Measurements from ENCODE around the gene STX4.

The STX4 gene, protein sequence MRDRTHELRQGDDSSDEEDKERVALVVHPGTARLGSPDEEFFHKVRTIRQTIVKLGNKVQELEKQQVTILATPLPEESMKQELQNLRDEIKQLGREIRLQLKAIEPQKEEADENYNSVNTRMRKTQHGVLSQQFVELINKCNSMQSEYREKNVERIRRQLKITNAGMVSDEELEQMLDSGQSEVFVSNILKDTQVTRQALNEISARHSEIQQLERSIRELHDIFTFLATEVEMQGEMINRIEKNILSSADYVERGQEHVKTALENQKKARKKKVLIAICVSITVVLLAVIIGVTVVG

GRCh38 chr16:31032736-31033708 is at the start of gene STX4:
TSS of gene STX4 (plus strand) at chr16:31033558. CDS start at chr16:31033806, 248 bp downstream.
- peak; percentile 99 for DNase-seq

DNA sequence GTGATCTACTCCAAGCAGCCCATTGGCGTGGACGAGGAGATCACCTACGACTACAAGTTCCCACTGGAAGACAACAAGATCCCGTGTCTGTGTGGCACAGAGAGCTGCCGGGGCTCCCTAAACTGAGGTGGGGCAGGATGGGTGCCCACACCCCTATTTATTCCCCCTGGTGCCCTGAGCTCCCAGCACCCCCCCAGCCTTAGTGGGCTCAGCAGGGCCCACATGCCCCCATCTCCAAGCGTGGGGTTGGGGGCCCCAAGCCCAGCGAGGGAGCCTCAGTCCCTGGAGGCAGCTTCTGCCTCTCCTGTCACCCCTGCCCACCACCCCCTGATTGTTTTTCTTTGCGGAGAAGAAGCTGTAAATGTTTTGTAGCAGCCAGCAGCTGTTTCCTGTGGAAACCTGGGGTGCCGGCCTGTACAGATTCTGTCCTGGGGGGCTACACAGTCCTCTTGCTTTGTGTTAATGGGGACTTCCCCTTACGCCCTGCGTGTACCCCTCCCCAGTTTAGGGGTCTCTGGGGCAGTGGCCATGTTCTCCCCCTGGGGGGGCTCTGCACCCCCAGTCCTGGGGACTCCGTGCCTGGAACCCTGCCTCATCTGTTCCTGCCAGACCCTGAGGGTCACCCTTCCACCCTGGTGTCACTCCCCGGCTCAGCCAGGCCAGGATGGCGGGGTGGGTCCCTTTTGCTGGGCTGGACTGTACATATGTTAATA is 49.3 kb upstream of the STX4 start:
- no peak for DNase-seq

- peak; percentile 79 for DNase-seq
Measured at GRCh38 chr16:30984669-30985400, 48.5 kb upstream of the STX4 start, which contains the start of gene HSD3B7. TSS of gene HSD3B7 (plus strand) at chr16:30985207. CDS start at chr16:30985659, 452 bp downstream.

GRCh38 chr16:30985401-30986128 is 47.8 kb upstream of the STX4 start:
- DNase-seq, result no peak

DNA sequence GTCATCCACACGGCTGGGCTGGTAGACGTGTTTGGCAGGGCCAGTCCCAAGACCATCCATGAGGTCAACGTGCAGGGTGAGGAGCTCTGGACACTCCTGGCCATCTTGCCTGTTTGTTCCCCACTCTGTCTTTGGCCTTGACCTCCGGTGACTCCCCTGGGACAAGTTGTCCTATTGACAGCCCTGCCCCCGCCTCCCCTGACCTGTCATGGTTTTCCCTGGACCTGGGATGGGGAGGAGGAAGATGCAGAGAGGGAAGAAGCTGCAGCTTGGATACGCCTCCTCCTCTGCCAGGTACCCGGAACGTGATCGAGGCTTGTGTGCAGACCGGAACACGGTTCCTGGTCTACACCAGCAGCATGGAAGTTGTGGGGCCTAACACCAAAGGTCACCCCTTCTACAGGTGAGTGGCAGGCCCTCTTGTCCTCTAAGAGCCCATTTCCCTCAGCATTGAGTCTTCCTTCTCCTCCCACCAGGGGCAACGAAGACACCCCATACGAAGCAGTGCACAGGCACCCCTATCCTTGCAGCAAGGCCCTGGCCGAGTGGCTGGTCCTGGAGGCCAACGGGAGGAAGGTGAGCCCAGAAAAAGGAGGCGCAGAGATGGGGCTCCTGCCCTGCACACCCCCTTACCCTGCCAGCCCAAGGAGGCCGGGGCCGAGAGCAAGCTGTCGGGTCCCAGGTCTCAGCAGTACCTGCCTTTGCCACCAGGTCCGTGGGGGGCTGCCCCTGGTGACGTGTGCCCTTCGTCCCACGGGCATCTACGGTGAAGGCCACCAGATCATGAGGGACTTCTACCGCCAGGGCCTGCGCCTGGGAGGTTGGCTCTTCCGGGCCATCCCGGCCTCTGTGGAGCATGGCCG is 47.0 kb upstream of the STX4 start:
- no peak for DNase-seq

DNA sequence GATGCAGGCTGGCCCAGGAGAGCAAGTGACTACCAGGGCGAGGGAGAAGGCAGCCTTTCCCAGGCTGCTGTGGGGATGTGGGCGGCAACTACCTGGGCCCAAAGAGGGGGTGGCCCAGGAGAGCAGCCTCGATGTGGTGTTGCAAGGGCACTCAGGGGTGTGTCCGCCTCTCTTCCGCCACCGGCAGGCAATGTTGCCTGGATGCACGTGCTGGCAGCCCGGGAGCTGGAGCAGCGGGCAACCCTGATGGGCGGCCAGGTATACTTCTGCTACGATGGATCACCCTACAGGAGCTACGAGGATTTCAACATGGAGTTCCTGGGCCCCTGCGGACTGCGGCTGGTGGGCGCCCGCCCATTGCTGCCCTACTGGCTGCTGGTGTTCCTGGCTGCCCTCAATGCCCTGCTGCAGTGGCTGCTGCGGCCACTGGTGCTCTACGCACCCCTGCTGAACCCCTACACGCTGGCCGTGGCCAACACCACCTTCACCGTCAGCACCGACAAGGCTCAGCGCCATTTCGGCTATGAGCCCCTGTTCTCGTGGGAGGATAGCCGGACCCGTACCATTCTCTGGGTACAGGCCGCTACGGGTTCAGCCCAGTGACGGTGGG is 45.7 kb upstream of the STX4 start:
- no peak for DNase-seq

- no peak for DNase-seq
Measured at GRCh38 chr16:30989469-30990047, 43.8 kb upstream of the STX4 start.

GRCh38 chr16:30990105-30990504 is 43.3 kb upstream of the STX4 start:
- DNase-seq, result no peak

- DNase-seq, result no peak
Measured at GRCh38 chr16:30991052-30991451, 42.3 kb upstream of the STX4 start.

- no peak for DNase-seq
Measured at GRCh38 chr16:30992276-30992780, 41.0 kb upstream of the STX4 start.

DNA sequence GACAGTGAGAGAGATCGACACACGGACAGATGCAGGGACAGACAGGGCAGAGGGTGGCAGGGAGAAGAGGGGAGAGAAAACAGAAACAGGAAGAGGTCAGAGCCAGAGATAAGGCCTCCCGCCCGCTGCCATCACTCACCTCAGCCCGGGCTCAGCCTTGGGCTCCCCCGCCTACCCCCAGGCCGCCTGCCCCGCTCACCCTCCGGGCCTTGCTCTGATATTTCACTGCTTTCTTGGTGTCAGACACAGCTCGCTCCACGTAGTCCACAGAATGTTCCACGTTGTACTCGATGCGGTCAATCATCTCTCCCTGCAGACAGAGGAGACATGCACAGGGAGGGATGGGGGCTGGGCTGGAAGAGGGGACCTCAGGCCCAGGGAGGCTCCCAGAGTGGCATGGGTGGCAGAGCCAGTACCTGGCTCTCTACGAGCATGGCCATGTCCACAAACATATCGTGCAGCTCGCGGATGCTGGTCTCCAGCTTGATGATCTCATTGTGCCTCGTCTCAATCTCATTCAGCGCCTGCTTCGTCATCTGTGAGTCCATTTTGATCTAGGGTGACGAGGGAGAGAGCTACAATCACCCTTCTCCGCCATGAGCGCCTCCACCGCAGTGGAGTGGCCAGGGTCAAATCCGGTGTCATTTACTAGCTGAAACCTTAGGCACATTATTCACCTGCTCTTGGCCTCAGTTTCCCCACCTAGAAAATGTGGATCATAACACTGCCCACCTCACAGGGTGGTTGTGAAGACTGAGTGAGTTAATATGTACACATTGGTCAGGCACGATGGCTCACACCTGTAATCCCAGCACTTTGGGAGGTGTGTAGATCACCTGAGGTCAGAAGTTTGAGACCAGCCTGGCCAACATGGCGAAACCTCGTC is 40.2 kb upstream of the STX4 start:
- no peak for DNase-seq

DNA sequence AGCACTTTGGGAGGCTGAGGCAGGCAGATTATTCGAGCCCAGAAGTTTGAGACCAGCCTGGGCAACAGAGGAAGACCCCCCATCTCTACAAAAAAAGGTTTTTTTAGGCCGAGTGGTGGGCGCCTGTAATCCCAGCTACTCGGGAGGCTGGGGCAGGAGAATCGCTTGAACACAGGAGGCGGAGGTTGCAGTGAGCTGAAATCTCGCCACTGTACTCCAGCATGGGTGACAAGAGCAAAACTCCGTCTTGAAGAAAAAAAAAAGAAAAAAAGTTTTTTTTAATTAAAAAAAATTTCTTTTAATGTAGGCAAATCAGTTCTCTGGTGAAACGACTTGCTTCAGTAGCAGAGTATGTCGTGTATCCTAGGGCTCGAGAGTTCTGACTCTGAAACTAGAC is 37.4 kb upstream of the STX4 start:
- no peak for DNase-seq

DNA sequence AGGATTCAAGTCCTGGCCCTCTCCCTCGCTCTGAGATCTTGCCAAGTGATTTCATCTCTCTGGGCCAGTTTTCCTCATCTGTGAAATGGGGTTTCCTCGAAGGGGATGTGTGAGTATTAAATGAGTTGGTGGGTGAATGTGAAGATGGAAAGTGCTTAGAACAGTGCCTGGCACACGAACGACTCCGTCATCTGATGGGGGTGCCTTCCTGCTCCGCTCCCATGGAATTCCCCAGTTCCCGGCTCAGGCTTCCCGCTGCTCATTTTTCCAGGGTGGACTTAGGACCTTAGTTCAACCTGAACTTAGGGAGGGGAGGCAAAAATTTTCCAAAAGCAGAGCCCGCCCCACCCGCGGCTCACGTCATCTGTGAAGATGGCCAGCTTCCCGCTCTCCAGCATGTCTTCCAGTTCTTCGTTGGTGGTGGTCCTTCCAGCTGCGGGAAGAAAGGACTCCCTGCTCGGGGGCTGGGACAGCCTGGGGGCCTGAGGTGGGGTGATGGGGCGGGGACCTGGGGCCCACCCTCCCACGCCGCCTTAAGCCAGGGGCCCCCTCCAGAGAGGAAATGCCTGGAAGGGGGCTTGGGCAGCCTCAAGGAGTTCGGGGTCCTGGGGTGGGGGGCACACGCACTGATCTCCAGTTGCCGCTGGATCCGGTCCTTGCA is 36.9 kb upstream of the STX4 start:
- no peak for DNase-seq

DNA sequence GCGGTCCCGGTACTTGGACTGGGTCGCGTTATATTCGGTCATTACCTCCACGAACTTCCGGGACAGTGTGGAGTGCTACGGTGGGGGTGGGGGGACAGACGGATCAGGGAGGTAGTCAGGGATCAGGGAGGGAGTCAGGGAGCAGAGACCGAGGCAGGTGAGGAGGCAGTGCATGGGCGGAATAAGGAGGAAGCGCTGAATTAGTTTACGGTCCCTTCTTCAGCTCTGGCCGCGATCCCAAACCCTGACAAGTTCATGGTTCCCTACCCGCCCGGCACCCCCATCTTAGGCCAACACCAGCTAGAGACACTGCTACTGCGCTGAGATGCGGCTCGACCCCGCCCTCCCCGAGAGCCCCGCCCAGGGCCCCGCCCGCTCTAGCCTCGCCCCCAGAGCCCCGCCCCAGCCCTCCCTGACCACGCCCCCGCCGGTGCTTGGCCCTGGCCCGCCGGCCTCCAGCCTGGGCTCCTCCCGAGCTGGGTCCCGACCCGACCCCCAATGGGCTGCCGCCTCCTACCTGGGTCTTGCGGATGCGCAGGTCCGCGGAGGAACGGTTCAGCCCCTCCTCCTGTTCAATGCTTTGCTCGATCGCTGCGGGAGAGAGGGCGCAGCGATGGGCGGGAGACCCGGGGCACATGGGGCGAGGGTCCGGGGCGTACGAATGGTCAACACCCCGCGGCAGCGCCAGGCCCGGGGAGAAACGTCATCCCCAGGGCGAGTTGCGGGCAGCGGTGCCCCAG is 36.2 kb upstream of the STX4 start:
- peak; percentile 86 for DNase-seq

GRCh38 chr16:30997725-30998711 is 35.3 kb upstream of the STX4 start:
- DNase-seq, result no peak
